ENCODE measurements around the gene CEBPG.

DNA sequence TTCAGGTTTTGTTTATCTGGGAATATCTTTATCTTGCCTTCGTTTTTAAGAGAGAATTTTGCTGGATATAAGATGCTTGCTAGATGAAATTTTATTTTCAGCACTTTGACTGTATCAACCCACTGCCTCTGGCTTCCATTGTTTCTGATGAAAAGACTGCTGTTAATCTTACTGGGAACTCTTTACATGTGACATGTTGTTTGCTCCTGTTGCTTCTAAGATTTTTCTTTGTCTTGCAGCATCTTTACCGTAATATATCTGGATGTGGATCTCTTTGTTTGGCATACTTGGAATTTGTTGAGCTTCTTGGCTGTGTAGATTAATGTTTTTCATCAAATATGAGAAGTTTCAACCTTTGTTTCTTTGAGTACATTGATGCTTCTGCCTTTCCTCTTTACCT, 18.0 kb upstream of the CEBPG start:
- TF ChIP-seq, protein P1, sequence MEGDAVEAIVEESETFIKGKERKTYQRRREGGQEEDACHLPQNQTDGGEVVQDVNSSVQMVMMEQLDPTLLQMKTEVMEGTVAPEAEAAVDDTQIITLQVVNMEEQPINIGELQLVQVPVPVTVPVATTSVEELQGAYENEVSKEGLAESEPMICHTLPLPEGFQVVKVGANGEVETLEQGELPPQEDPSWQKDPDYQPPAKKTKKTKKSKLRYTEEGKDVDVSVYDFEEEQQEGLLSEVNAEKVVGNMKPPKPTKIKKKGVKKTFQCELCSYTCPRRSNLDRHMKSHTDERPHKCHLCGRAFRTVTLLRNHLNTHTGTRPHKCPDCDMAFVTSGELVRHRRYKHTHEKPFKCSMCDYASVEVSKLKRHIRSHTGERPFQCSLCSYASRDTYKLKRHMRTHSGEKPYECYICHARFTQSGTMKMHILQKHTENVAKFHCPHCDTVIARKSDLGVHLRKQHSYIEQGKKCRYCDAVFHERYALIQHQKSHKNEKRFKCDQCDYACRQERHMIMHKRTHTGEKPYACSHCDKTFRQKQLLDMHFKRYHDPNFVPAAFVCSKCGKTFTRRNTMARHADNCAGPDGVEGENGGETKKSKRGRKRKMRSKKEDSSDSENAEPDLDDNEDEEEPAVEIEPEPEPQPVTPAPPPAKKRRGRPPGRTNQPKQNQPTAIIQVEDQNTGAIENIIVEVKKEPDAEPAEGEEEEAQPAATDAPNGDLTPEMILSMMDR (conservative IDR thresholded peaks at IDR 0.05 in 1 of 2, IDR thresholded peaks at IDR 0.05 in 1 of 2; ENCODE audit: low read depth in 1 of 2, low read length in 2 of 2): no peak
- no peak for TF ChIP-seq EZH2 (IDR thresholded peaks at IDR 0.05; ENCODE audit: low read length, missing control alignments)

Measured in fibroblast of lung (primary cell).